Vagina (tissue), 2 donors: ENCODE measurements around the gene RTRAF. TPM values are rescaled to one million over a fixed set of nuclear protein-coding genes. Genes with fewer than 3 reads are reported as not detected.

ENCODE experiments used
- DNase-seq, 2 donors: peaks; one replicate each; pipeline ENCODE4 v3.0.0-alpha.2; 2017; ENCODE audit errors: extremely low spot score in 2 of 2
- H3K27ac ChIP-seq: fragments of 200-600 bp; sonication (generic); one replicate; pipeline ENCODE4 v1.5.1; 2019
- H3K27me3 ChIP-seq: fragments of 200-600 bp; sonication (generic); one replicate; pipeline ENCODE4 v1.5.1; 2019
- H3K36me3 ChIP-seq, 2 donors: fragments of 200-600 bp; sonication (generic); one replicate each; pipeline ENCODE4 v1.5.1; 2017 to 2019
- H3K4me1 ChIP-seq: fragments of 200-600 bp; sonication (generic); one replicate; pipeline ENCODE4 v1.5.1; 2019
- H3K4me3 ChIP-seq, 2 donors: fragments of 200-600 bp; sonication (generic); 1 replicate in 1 of 2; 2 replicates in 1 of 2; pipeline ENCODE4 v1.5.1; 2016 to 2019
- H3K9me3 ChIP-seq: fragments of 200-600 bp; sonication (generic); one replicate; pipeline ENCODE4 v1.5.1; 2019
- CTCF ChIP-seq, 3 experiments: fragments of 450-650 bp in 2 of 3; fragments of 200-600 bp in 1 of 3; sonication (generic) in 1 of 3; IDR thresholded peaks; one replicate each; pipeline ENCODE4 v1.5.1; 2017 to 2019; ENCODE audit warnings: antibody characterized with exemption in 3 of 3, mild to moderate bottlenecking in 2 of 3, moderate library complexity in 2 of 3
- POLR2A ChIP-seq, 2 donors: fragments of 450-650 bp; IDR thresholded peaks; one replicate each; pipeline ENCODE4 v1.6.1; 2017; ENCODE audit warnings: antibody characterized with exemption in 2 of 2, mild to moderate bottlenecking in 2 of 2, moderate library complexity in 2 of 2
- POLR2AphosphoS5 ChIP-seq, 2 donors: sonication (generic); formaldehyde crosslinking; IDR thresholded peaks; one replicate each; pipeline ENCODE4 v1.9.0; 2017; ENCODE audit warnings: antibody characterized with exemption in 2 of 2, mild to moderate bottlenecking in 2 of 2, low read depth in 1 of 2; ENCODE audit not compliant: insufficient read depth in 1 of 2
- intact Hi-C: fragments of 100-400 bp; cut with DNase I; formaldehyde crosslinking; loops from one replicate; pipeline ENCODE4 v1.15.1; 2023
- total RNA-seq: library from RNA; depleted of rRNA; stranded (reverse); fragments of >200 nt; gene quantifications from one replicate; pipeline ENCODE4 v1.2.3, GENCODE V29; 2016

The RTRAF gene
- total RNA-seq, 1 donor from 2014 or later = 35.4 TPM

GRCh38 chr14:52040598-52040997 lies 51.3 kb downstream of the RTRAF start:
- intact Hi-C loops = no loop called here
- TF ChIP-seq POLR2A (IDR thresholded peaks at IDR 0.05) (no peak), POLR2AphosphoS5 (IDR thresholded peaks at IDR 0.05; ENCODE audit: insufficient read depth in 1 of 2, low read depth in 1 of 2) (no peak), CTCF (IDR thresholded peaks at IDR 0.05) (no peak)
- Histone ChIP-seq H3K4me1 (peaks cover 27% of the 10 kb centered on the region), H3K36me3 (peaks cover 0 to 9% of the 10 kb centered on the region in 2 donors), H3K27me3 (no peaks in the 10 kb centered on the region), H3K4me3 (no peak overlapping the region), H3K9me3 (no peaks in the 10 kb centered on the region), H3K27ac (no peak overlapping the region)
- DNase-seq = peak in 1 of 2 donors; percentile 74

- DNase-seq = peak in 1 of 2 donors; percentile 52
- intact Hi-C loops = no loop called here
- Histone ChIP-seq H3K27ac (no peak overlapping the region), H3K4me1 (peaks cover 29% of the 10 kb centered on the region), H3K4me3 (no peak overlapping the region), H3K9me3 (no peaks in the 10 kb centered on the region), H3K27me3 (no peaks in the 10 kb centered on the region), H3K36me3 (peaks cover 0 to 9% of the 10 kb centered on the region in 2 donors)
- no peak for TF ChIP-seq CTCF (IDR thresholded peaks at IDR 0.05)
- no peak for TF ChIP-seq POLR2A (IDR thresholded peaks at IDR 0.05)
- no peak for TF ChIP-seq POLR2AphosphoS5 (IDR thresholded peaks at IDR 0.05; ENCODE audit: insufficient read depth in 1 of 2, low read depth in 1 of 2)
Measured at GRCh38 chr14:52042371-52043289, 53.3 kb downstream of the RTRAF start.

- intact Hi-C loops = no loop called here
- H3K27ac ChIP-seq = no peak overlapping the region
- H3K9me3 ChIP-seq = no peaks in the 10 kb centered on the region
Measured at GRCh38 chr14:52043690-52044089, 54.3 kb downstream of the RTRAF start.

GRCh38 chr14:52044791-52045522 lies 55.6 kb downstream of the RTRAF start:
- no peak for TF ChIP-seq CTCF (IDR thresholded peaks at IDR 0.05)
- TF ChIP-seq POLR2A (IDR thresholded peaks at IDR 0.05) = no peak
- TF ChIP-seq POLR2AphosphoS5 (IDR thresholded peaks at IDR 0.05; ENCODE audit: insufficient read depth in 1 of 2, low read depth in 1 of 2) = no peak
- DNase-seq = peak in 1 of 2 donors; percentile 58
- Histone ChIP-seq H3K27ac (no peak overlapping the region), H3K4me3 (no peak overlapping the region), H3K27me3 (no peaks in the 10 kb centered on the region), H3K4me1 (peaks cover 29% of the 10 kb centered on the region), H3K9me3 (no peaks in the 10 kb centered on the region), H3K36me3 (peaks cover 0 to 2% of the 10 kb centered on the region in 2 donors)
- intact Hi-C loops = no loop called here

More at GRCh38 chr14:52043690-52044089, 54.3 kb downstream of the RTRAF start:
- Histone ChIP-seq H3K36me3 (peaks cover 0 to 9% of the 10 kb centered on the region in 2 donors), H3K4me1 (peaks cover 29% of the 10 kb centered on the region), H3K4me3 (no peak overlapping the region), H3K27me3 (no peaks in the 10 kb centered on the region)
- TF ChIP-seq POLR2A (IDR thresholded peaks at IDR 0.05) = no peak
- TF ChIP-seq CTCF (IDR thresholded peaks at IDR 0.05) = peak in 1 of 3 experiments; percentile 17
- TF ChIP-seq POLR2AphosphoS5 (IDR thresholded peaks at IDR 0.05; ENCODE audit: insufficient read depth in 1 of 2, low read depth in 1 of 2) = no peak
- DNase-seq = no peak
